ENCODE data around the gene CCL5.
A peak's percentile ranks its signal among the peaks of the same experiment; 100 is the strongest.

The CCL5 gene

GRCh38 chr17:35879773-35880654 is at the start of gene CCL5:
CCL5 (minus strand) TSS chr17:35880360.
- no peak for DNase-seq

DNA sequence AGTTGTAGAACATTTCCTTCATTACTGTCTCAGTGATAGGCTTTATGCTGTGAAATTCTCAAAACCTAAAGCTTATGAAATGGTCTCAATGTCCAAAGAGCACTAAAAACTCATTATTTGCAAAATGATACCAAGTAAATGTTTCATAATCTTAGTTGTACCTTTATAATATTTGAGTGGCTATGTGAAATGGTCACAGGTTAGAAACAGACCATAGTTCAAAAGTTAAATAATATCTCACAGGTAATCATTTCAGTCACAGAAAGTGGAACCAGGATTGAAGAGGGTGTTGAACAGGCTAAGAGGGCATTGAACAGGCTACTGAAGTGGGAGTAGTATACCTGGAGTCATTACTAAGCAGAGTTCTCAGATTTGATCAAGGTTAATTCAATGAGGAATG is 47.6 kb upstream of the CCL5 start:
- DNase-seq, result no peak

GRCh38 chr17:35923609-35924114 is 43.5 kb upstream of the CCL5 start:
- no peak for DNase-seq

DNA sequence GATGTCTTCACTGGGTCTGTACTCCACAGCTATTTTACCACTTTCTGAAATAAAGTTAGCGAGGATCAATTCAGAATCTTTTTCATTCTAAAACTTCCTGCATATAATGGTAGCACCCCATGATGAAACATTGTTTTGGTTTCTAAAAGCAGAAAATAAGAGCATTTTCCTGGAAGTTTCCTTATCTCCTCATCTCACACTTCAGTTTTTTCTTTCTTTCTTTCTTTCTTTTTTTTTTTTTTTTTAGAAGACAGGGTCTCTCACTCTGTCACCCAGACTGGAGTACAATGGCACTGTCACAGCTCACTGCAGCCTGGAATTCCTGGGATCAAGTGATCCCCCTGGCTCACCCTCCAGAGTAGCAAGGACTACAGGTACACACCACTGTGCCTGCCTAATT is 40.1 kb upstream of the CCL5 start:
- no peak for DNase-seq

GRCh38 chr17:35918665-35919064 is 38.5 kb upstream of the CCL5 start:
- DNase-seq, result no peak

- no peak for DNase-seq
Measured at GRCh38 chr17:35917519-35918213, 37.5 kb upstream of the CCL5 start.

- DNase-seq, result peak; percentile 20
Measured at GRCh38 chr17:35915153-35915964, 35.2 kb upstream of the CCL5 start.

DNA sequence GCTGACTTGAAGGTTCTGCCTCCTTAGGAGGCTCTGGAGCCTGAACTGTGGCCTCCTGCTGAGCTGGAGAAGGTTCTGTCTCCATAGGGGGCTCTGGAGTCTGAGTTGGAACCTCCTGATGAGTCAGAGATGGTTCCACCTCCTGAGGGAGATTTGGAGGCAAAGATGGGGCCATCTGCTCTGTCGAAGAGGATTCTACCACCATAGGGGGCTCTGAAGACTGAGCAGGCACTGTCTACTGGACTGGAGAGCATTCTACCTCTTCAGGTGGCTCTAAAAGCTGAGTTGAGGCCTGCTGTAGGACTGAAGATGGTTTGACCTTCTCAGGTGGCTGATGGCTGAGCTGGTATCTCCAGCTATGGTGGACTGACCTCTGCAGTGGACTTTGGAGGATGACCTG is 34.2 kb upstream of the CCL5 start:
- no peak for DNase-seq

DNA sequence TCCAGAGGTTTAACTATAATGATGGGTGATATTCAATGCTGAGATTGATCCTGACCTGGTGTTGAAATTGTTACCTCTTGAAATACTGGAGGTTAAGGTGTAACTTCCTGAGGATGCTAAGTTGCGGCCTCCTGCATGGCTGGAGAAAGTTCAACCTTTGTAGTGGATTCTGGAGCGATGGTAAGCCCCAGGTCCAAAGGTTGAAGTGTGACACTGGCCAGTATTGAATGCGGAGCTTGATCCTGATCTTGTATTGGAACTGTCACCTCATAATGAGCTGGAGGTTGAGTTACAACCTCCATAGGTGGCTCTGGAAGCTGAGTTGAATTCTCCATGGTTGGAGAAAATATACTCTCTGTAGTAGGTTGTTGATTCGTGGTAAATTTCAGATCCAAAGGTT is 33.4 kb upstream of the CCL5 start:
- no peak for DNase-seq

DNA sequence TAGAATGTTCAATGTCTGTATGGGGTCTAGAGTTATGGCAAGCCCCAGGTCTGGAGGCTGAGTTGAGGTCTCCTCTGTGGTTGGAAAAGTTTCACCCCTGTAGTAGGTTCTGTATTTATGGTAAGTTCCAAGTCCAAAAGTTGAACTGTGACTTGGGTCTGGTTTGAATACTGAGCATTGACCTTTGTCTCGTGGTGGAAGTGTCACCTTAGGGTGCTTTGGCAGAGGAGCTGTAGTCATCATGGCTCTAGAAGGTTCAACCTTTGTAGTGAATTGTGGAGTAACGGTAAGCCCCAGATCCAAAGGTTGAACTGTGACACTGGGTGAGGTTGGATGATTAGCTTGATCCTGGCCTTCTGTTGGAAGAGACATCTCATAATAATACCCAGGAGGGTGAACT is 32.8 kb upstream of the CCL5 start:
- no peak for DNase-seq

DNA sequence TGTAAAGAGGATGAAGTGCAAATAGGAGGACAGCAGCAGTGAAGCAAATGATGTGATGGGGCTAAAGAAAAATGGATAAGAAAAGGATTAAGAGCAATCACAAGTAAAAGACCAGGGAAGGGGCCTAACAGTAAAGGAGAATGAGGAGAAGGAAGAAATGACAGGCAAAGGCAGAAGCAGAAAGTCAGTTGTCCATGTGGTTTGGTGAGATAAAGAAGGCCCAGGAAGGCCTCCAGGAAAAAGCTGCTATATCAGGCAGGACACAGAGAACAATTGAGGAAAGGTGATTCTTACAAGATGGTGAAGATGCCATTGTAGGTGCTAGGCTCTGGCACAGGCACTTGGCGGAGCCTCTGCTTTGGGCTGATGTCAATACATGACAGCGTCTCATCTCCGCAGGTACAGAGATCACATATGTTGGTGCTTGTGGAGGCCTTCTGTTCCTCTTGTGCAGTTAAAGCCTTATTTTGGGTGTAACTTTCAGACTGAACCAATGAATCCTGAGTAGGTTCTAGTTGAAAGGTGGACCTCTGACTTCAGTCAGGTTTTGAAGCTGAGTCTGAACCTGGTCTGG is 32.3 kb upstream of the CCL5 start:
- DNase-seq, result no peak

GRCh38 chr17:35909408-35909807 is 29.2 kb upstream of the CCL5 start:
- no peak for DNase-seq

DNA sequence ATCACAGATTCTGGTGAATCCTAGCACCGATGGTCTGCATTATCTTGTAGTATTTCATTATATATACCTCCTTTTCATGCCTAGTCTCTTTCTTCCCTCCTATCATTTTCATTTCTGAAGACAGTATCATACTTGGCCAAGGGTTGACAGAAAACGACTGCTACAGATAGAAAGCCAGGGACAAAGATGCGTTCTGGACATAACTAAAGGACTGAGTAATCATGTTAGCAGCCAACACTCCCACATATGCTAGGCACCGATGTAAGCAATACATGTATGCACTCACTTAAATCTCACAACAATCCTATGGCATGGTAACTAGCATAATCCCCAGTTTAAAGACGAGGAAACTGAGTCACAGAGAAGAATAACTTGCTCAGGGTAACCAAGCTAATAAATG is 27.5 kb upstream of the CCL5 start:
- DNase-seq, result no peak

- DNase-seq, result no peak
Measured at GRCh38 chr17:35906926-35907637, 26.9 kb upstream of the CCL5 start.

DNA sequence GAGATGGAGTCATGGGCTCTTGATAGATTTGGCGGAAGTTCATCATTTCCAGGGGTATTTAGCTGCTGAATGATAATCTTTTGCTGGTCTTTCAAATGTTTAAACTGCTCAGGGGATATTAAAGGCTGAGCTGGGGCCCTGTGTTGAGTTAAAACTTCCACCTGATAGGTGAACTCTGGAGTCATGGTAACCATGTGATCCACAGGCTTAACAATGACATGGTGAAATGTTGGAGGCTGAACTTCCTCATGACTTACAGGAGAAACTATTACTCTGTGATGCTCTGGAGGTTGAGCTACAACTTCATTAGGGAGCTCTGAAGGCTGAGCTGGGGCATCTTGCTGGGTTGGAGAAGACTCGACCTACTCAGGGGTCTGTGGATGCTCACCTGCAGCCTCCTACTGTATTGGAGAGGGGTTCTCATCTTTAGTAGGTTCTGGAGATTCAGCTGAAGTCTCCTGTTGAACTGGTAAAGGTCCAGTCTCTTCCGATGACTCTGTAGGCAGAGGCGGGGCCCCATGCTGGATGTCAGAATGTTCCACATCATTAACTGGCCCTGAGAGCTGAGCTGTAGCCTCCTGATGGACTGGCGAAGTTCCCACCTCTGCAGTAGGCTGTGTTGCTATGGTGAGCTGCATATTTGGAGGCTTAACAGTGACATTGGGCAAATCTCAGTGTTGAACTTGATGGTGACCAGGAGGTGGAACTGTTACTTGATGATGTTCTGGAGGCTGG is 26.2 kb upstream of the CCL5 start:
- no peak for DNase-seq

DNA sequence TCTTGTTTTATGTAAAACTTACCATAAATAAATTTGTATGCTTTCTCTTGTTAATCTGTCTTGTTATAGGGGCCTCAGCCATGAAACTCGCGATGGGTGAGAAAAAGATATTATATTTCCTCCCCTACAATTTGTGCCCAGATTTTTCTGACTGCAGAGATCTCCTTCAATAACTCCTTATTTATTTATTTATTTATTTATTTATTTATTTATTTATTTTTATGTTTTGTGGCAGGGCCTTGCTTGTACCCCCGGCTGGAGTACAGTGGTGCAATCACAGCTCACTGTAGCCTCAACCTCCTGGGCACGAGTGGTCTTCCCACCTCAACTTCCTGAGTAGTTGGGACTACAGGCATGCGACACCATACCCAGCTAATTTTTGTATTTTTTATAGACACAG is 23.3 kb upstream of the CCL5 start:
- DNase-seq, result no peak

DNA sequence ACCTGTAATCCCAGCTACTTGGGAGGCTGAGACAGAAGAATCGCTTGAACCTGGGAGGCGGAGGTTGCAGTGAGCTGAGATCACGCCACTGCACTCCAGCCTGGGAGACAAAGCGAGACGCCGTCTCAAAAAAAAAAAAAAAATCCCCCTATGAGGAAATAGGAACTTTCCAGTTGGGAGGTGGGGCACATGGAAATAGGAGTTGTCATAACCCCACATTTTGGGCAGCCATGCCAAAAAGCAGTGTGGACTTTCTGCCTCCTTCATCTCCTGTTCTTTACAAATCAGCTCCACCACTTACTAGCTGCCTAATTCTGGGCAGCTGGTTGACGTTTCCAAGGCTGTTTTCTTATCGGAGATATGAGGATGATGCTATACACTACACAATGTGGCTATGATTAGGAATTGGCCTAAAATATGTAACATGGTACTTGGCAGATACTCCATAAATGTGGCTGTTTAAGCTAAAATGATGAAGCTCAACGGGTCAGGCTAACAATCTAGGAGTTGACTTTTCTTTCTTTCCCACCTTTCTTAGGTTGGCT is 21.5 kb upstream of the CCL5 start:
- no peak for DNase-seq

DNA sequence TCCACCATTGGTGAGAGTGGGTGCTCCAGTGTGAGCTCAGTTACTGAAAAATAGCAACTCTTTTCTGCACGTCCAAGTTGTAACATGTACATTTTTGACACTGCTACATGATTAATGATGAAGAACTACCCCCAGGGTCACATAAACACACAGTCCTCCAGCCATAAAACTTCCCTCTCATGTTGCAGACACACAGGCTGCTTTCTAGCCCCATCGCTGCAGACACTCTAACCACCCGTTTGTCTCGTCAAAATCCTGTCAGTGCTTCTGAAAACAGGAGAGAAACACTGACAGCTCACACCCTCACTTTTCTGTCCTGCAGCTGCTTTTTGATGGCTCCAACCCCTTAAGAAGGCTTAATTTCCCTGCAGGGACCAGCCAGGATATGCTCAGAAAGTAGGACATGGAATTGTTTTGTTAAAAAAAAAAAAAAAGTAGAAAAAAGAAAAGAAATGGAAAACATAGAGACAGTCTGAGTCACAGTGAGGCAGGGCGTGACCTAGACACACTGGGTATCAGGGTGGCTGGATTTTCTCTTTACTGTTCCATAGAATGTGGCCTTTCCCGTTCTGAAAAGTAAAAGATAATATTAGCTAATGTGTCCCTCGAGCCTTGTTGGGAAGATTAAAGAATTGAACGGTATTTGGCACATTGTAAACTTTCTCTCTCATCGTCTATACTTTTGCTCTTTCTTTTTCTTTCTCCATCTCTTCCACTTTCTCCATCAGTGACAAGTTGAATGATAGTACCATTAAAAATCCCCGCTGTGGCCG is 20.7 kb upstream of the CCL5 start:
- DNase-seq, result peak; percentile 17

GRCh38 chr17:35900280-35900679 is 20.1 kb upstream of the CCL5 start:
- no peak for DNase-seq

GRCh38 chr17:35898283-35899070 is 18.3 kb upstream of the CCL5 start:
- peak; percentile 83 for DNase-seq

Data from DMS79 treated with DMSO at 0.1 percent for 48 hours (cell line).